ENCODE measurements around the gene HDAC7. TPM values are rescaled to one million over a fixed set of nuclear protein-coding genes. Genes with fewer than 3 reads are reported as not detected.
A peak's percentile ranks its signal among the peaks of the same experiment; 100 is the strongest.
"Not testable (repeated sequence)": the region's sequence is repeated elsewhere in the genome, so short reads cannot be mapped to it uniquely, and the experiment has no call there.

HDAC7 gene
- total RNA-seq, 1 donor from 2014 or later, result 93.2 TPM

- Mint-ChIP-seq H3K27me3 (ENCODE audit: low read depth) (no peaks in the 10 kb centered on the region), H3K9me3 (ENCODE audit: low read depth) (no peaks in the 10 kb centered on the region), H3K4me1 (ENCODE audit: low read depth) (peaks cover 97% of the 10 kb centered on the region), H3K36me3 (ENCODE audit: low read depth) (no peaks in the 10 kb centered on the region), H3K4me3 (ENCODE audit: unreplicated experiment) (peak overlapping the region; percentile 50), H3K27ac (ENCODE audit: unreplicated experiment) (peak overlapping the region; percentile 95)
- peak; percentile 10 for TF ChIP-seq CTCF (IDR thresholded peaks at IDR 0.05)
- no peak for DNase-seq (ENCODE audit: low spot score)
Observed at GRCh38 chr12:47812797-47813510, 6.7 kb downstream of the HDAC7 start.

GRCh38 chr12:47811581-47812484, 7.9 kb downstream of the HDAC7 start:
- Mint-ChIP-seq H3K9me3 (ENCODE audit: low read depth) (no peaks in the 10 kb centered on the region), H3K4me1 (ENCODE audit: low read depth) (peaks cover 97% of the 10 kb centered on the region), H3K36me3 (ENCODE audit: low read depth) (no peaks in the 10 kb centered on the region), H3K27ac (ENCODE audit: unreplicated experiment) (peak overlapping the region; percentile 95), H3K4me3 (ENCODE audit: unreplicated experiment) (peak overlapping the region; percentile 50), H3K27me3 (ENCODE audit: low read depth) (no peaks in the 10 kb centered on the region)
- no peak for TF ChIP-seq CTCF (IDR thresholded peaks at IDR 0.05)
- DNase-seq (ENCODE audit: low spot score), result no peak

- H3K9me3 Mint-ChIP-seq (ENCODE audit: low read depth), result no peaks in the 10 kb centered on the region
- peak overlapping the region; percentile 95 for H3K27ac Mint-ChIP-seq (ENCODE audit: unreplicated experiment)
- H3K36me3 Mint-ChIP-seq (ENCODE audit: low read depth), result no peaks in the 10 kb centered on the region
- H3K4me3 Mint-ChIP-seq (ENCODE audit: unreplicated experiment), result no peak overlapping the region
- H3K4me1 Mint-ChIP-seq (ENCODE audit: low read depth), result peaks cover 94% of the 10 kb centered on the region
- DNase-seq (ENCODE audit: low spot score), result no peak
- H3K27me3 Mint-ChIP-seq (ENCODE audit: low read depth), result no peaks in the 10 kb centered on the region
- TF ChIP-seq CTCF (IDR thresholded peaks at IDR 0.05), result no peak
Observed at GRCh38 chr12:47811072-47811396, 8.7 kb downstream of the HDAC7 start.

- H3K4me1 Mint-ChIP-seq (ENCODE audit: low read depth), result peaks cover 94% of the 10 kb centered on the region
- peak overlapping the region; percentile 95 for H3K27ac Mint-ChIP-seq (ENCODE audit: unreplicated experiment)
- H3K9me3 Mint-ChIP-seq (ENCODE audit: low read depth); H3K4me3 Mint-ChIP-seq (ENCODE audit: unreplicated experiment); DNase-seq (ENCODE audit: low spot score); H3K27me3 Mint-ChIP-seq (ENCODE audit: low read depth); H3K36me3 Mint-ChIP-seq (ENCODE audit: low read depth): not testable (repeated sequence)
Observed at GRCh38 chr12:47809518-47809917, 10.2 kb downstream of the HDAC7 start.

- Mint-ChIP-seq H3K36me3 (ENCODE audit: low read depth) (no peaks in the 10 kb centered on the region), H3K27me3 (ENCODE audit: low read depth) (no peaks in the 10 kb centered on the region), H3K4me3 (ENCODE audit: unreplicated experiment) (no peak overlapping the region), H3K27ac (ENCODE audit: unreplicated experiment) (peak overlapping the region; percentile 87), H3K9me3 (ENCODE audit: low read depth) (no peaks in the 10 kb centered on the region), H3K4me1 (ENCODE audit: low read depth) (peaks cover 93% of the 10 kb centered on the region)
- DNase-seq (ENCODE audit: low spot score), result no peak
- no peak for TF ChIP-seq CTCF (IDR thresholded peaks at IDR 0.05)
Observed at GRCh38 chr12:47808574-47809365, 10.9 kb downstream of the HDAC7 start.

Data from chondrocyte (in vitro differentiated cells).